Activated CD4-positive, alpha-beta T cell treated with anti-CD3 and anti-CD28 coated beads, Interleukin-2, amount 50 U/mL, for 1 hour (primary cell): ENCODE data around the gene NEK9.

Source experiments
- DNase-seq: peaks from one replicate; pipeline ENCODE4 v3.0.0-alpha.2; 2020

The NEK9 gene

GRCh38 chr14:75143761-75144527 lies 17.1 kb upstream of the NEK9 start:
- DNase-seq = no peak

GRCh38 chr14:75142494-75142893 lies 15.6 kb upstream of the NEK9 start:
- no peak for DNase-seq

GRCh38 chr14:75141967-75142366 lies 15.1 kb upstream of the NEK9 start:
- DNase-seq = no peak

GRCh38 chr14:75141062-75141461 lies 14.2 kb upstream of the NEK9 start:
- DNase-seq = no peak

- DNase-seq = no peak
These were observed 13.8 kb upstream of the NEK9 start for GRCh38 chr14:75140620-75141019.

- no peak for DNase-seq
These were observed 12.3 kb upstream of the NEK9 start for GRCh38 chr14:75139185-75139584.

GRCh38 chr14:75138492-75138891 lies 11.6 kb upstream of the NEK9 start:
- no peak for DNase-seq

- no peak for DNase-seq
These were observed 7.8 kb upstream of the NEK9 start for GRCh38 chr14:75134644-75135043.

GRCh38 chr14:75133597-75133996 lies 6.7 kb upstream of the NEK9 start:
- DNase-seq = no peak

- DNase-seq = peak; percentile 24
These were observed 5.7 kb upstream of the NEK9 start for GRCh38 chr14:75132382-75133086.

GRCh38 chr14:75128596-75128990 lies 1.7 kb upstream of the NEK9 start:
- DNase-seq = no peak

GRCh38 chr14:75127903-75128595 lies 1.2 kb upstream of the NEK9 start:
- no peak for DNase-seq

- peak; percentile 7 for DNase-seq
These were observed 599 bp upstream of the NEK9 start for GRCh38 chr14:75127474-75127820.

GRCh38 chr14:75126121-75126544 lies 715 bp downstream of the NEK9 start:
- DNase-seq = peak; percentile 11

GRCh38 chr14:75125617-75126016 lies 1.2 kb downstream of the NEK9 start:
- DNase-seq = no peak

- DNase-seq = peak; percentile 18
These were observed 2.9 kb downstream of the NEK9 start for GRCh38 chr14:75123991-75124390.

- DNase-seq = no peak
These were observed 5.3 kb downstream of the NEK9 start for GRCh38 chr14:75121552-75121951.

- no peak for DNase-seq
These were observed 6.1 kb downstream of the NEK9 start for GRCh38 chr14:75120541-75121291.

- DNase-seq = no peak
These were observed 7.8 kb downstream of the NEK9 start for GRCh38 chr14:75119056-75119455.

- DNase-seq = no peak
These were observed 12.8 kb downstream of the NEK9 start for GRCh38 chr14:75113932-75114539.

- DNase-seq = no peak
These were observed 17.0 kb downstream of the NEK9 start for GRCh38 chr14:75109877-75110276.

- DNase-seq = no peak
These were observed 19.7 kb downstream of the NEK9 start for GRCh38 chr14:75107186-75107585.

GRCh38 chr14:75101491-75101890 lies 25.4 kb downstream of the NEK9 start:
- DNase-seq = no peak
